Tibial artery (tissue), 4 donors: ENCODE measurements around the gene HAPLN3.

Source experiments
- DNase-seq, 2 donors: peaks; one replicate each; pipeline ENCODE4 v3.0.0-alpha.2; 2019
- H3K27ac ChIP-seq, 2 donors: fragments of 200-600 bp; sonication (generic) in 1 of 2; 1 replicate in 1 of 2; 2 replicates in 1 of 2; pipeline ENCODE4 v1.5.1; 2018 to 2019; ENCODE audit warnings: mild to moderate bottlenecking in 1 of 2
- H3K27me3 ChIP-seq, 2 donors: fragments of 200-600 bp; sonication (generic) in 1 of 2; one replicate each; pipeline versions ENCODE4 v1.5.1 to v1.6.0; 2016 to 2019
- H3K36me3 ChIP-seq, 3 donors: fragments of 200-600 bp; sonication (generic) in 2 of 3; one replicate each; pipeline ENCODE4 v1.5.1; 2016 to 2019; ENCODE audit warnings: mild to moderate bottlenecking in 2 of 3
- H3K4me1 ChIP-seq, 4 donors: fragments of 200-600 bp; sonication (generic) in 2 of 4; 1 replicate in 3 of 4; 2 replicates in 1 of 4; pipeline ENCODE4 v1.5.1; 2016 to 2019
- H3K4me3 ChIP-seq, 2 donors: fragments of 200-600 bp; sonication (generic) in 1 of 2; 1 replicate in 1 of 2; 2 replicates in 1 of 2; pipeline ENCODE4 v1.5.1; 2018 to 2019; ENCODE audit warnings: mild to moderate bottlenecking in 2 of 2
- H3K9me3 ChIP-seq, 3 donors: fragments of 200-600 bp; sonication (generic) in 1 of 3; one replicate each; pipeline ENCODE4 v1.5.1; 2016 to 2019
- intact Hi-C: fragments of 100-400 bp; cut with DNase I; formaldehyde crosslinking; loops from one replicate; pipeline ENCODE4 v1.15.0; 2023; ENCODE audit warnings: low total_unique reads
- TF ChIP-seq, protein P1 (sequence below), 2 experiments: fragments of 200-600 bp in 1 of 2; fragments of 450-650 bp in 1 of 2; IDR thresholded peaks; one replicate each; pipeline ENCODE4 v1.5.1; 2017 to 2019; ENCODE audit warnings: antibody characterized with exemption in 2 of 2, mild to moderate bottlenecking in 1 of 2, moderate library complexity in 1 of 2

Gene HAPLN3

DNA sequence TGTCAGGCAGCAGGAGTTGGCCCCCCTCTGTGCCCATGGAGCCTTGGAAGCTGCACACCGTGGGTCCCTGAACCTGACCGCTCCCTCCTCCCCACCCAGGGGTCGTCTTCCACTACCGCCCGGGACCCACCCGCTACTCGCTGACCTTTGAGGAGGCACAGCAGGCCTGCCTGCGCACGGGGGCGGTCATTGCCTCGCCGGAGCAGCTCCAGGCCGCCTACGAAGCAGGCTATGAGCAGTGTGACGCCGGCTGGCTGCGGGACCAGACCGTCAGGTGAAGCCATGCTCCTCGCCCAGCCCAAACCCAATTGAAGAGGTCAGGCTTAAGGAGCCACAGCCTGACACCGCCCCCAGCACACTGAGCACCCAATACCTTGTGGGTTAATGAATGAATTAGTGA, 48.2 kb downstream of the HAPLN3 start:
- Histone ChIP-seq H3K27ac (no peak overlapping the region), H3K27me3 (no peaks in the 10 kb centered on the region), H3K4me1 (no peaks in the 10 kb centered on the region), H3K36me3 (peaks cover 3 to 83% (median 13%) of the 10 kb centered on the region in 3 donors), H3K4me3 (no peak overlapping the region), H3K9me3 (no peaks in the 10 kb centered on the region)
- TF ChIP-seq, protein P1, sequence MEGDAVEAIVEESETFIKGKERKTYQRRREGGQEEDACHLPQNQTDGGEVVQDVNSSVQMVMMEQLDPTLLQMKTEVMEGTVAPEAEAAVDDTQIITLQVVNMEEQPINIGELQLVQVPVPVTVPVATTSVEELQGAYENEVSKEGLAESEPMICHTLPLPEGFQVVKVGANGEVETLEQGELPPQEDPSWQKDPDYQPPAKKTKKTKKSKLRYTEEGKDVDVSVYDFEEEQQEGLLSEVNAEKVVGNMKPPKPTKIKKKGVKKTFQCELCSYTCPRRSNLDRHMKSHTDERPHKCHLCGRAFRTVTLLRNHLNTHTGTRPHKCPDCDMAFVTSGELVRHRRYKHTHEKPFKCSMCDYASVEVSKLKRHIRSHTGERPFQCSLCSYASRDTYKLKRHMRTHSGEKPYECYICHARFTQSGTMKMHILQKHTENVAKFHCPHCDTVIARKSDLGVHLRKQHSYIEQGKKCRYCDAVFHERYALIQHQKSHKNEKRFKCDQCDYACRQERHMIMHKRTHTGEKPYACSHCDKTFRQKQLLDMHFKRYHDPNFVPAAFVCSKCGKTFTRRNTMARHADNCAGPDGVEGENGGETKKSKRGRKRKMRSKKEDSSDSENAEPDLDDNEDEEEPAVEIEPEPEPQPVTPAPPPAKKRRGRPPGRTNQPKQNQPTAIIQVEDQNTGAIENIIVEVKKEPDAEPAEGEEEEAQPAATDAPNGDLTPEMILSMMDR (IDR thresholded peaks at IDR 0.05), result no peak
- intact Hi-C loops, result no loop called here
- DNase-seq, result no peak

DNA sequence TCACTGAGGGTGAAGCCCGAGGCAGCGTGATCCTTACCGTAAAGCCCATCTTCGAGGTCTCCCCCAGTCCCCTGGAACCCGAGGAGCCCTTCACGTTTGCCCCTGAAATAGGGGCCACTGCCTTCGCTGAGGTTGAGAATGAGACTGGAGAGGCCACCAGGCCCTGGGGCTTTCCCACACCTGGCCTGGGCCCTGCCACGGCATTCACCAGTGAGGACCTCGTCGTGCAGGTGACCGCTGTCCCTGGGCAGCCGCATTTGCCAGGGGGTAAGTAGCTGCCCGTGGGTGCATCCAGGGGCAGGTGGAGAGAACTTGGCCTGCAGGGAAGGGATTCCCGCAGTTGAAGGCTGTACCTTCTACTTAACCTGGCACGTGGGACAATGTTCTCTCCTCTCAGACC, 49.7 kb downstream of the HAPLN3 start:
- Histone ChIP-seq H3K4me1 (no peaks in the 10 kb centered on the region), H3K4me3 (no peak overlapping the region), H3K36me3 (peaks cover 3 to 75% (median 15%) of the 10 kb centered on the region in 3 donors), H3K27ac (no peak overlapping the region), H3K27me3 (no peaks in the 10 kb centered on the region), H3K9me3 (no peaks in the 10 kb centered on the region)
- TF ChIP-seq, protein P1 (IDR thresholded peaks at IDR 0.05), result no peak
- intact Hi-C loops, result no loop called here
- DNase-seq, result no peak

DNA sequence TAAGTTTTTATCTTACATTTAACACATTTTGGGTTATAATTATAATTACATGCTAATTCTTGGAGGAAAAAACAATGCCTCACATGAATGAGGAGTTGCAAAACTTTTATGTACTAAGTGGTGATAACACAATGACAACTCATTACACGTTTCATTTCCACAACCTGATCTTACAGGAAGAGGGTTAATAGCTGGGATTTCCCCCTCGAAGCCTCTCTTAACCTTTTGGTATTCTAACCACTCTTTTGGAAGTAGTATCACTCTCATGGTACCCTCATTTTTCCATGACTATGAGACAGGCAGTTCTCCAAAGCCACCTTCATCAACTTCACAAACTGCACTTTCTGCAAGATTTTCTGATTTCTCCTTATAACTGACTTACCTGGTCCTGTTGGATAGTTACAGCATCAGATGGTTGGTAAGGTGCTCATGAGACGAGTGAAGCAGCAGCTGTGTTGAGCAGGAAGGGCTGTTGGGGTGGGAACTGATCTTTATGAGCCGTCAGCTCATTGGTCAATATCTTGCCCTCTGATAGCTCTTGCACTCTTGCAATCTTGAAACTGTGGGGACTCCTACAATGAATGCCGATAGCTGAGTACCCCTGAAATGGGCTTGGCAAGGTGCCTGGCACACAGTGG, 50.5 kb downstream of the HAPLN3 start:
- H3K4me1 ChIP-seq, result no peaks in the 10 kb centered on the region
- peaks cover 3 to 77% (median 15%) of the 10 kb centered on the region in 3 donors for H3K36me3 ChIP-seq
- intact Hi-C loops, result no loop called here
- H3K4me3 ChIP-seq, result no peak overlapping the region
- no peaks in the 10 kb centered on the region for H3K9me3 ChIP-seq
- H3K27ac ChIP-seq, result no peak overlapping the region
- H3K27me3 ChIP-seq, result no peaks in the 10 kb centered on the region
- TF ChIP-seq, protein P1 (IDR thresholded peaks at IDR 0.05), result no peak
- DNase-seq, result no peak

DNA sequence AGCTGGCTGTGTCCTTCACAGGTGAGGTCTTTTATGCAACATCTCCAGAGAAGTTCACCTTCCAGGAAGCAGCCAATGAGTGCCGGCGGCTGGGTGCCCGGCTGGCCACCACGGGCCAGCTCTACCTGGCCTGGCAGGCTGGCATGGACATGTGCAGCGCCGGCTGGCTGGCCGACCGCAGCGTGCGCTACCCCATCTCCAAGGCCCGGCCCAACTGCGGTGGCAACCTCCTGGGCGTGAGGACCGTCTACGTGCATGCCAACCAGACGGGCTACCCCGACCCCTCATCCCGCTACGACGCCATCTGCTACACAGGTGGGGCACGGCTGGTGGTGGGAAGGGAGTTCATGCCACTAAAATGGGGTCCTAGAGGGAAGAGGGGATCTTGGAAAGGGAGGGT, 52.0 kb downstream of the HAPLN3 start:
- no peaks in the 10 kb centered on the region for H3K9me3 ChIP-seq
- H3K4me3 ChIP-seq, result no peak overlapping the region
- H3K27me3 ChIP-seq, result no peaks in the 10 kb centered on the region
- DNase-seq, result no peak
- no peak overlapping the region for H3K27ac ChIP-seq
- peaks cover 3 to 80% (median 15%) of the 10 kb centered on the region in 3 donors for H3K36me3 ChIP-seq
- intact Hi-C loops, result no loop called here
- TF ChIP-seq, protein P1 (IDR thresholded peaks at IDR 0.05), result no peak
- H3K4me1 ChIP-seq, result no peaks in the 10 kb centered on the region

DNA sequence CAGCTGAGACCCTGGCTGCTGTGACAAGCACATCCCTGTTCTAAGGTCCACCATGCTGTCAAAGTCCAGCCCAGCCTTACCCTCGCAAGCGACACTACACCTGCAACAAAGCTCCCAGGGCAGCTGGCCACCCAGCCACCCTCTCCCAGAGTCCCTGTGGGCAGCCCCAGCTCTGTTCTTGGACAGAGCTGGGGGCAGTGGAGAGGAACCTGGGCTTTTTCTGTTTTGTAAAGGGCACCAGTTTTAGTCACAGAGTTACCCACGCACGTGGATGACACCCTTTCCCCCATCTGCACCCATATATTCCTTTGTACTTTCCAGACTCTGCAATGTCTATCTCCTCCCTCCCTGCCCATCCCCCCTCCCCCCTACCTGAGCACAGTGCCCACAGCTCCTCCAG, 53.2 kb downstream of the HAPLN3 start:
- Histone ChIP-seq H3K4me1 (no peaks in the 10 kb centered on the region), H3K36me3 (peaks cover 3 to 76% (median 15%) of the 10 kb centered on the region in 3 donors), H3K4me3 (no peak overlapping the region), H3K9me3 (no peaks in the 10 kb centered on the region), H3K27me3 (no peaks in the 10 kb centered on the region), H3K27ac (no peak overlapping the region)
- DNase-seq, result no peak
- intact Hi-C loops, result no loop called here
- TF ChIP-seq, protein P1 (IDR thresholded peaks at IDR 0.05), result no peak

DNA sequence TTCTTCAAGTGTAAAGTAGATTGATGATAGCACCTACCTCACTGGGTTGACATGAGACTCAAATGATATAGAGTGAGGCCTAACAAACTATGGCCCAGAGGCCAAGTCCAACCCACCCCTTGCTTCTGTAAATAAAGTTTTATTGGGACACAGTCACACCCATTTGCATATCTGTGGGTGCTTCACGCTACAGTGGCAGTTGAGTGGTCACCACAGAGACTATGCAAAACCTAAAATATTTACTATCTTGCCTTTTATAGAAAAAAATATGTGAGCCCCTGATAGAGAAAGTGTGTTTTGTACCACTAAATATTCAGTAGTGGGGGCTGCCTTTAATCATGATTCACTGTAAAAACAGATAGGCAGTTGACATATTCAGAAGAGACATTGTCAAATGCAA, 54.1 kb downstream of the HAPLN3 start:
- Histone ChIP-seq H3K4me3 (no peak overlapping the region), H3K27ac (no peak overlapping the region), H3K9me3 (no peaks in the 10 kb centered on the region), H3K27me3 (no peaks in the 10 kb centered on the region), H3K4me1 (no peaks in the 10 kb centered on the region), H3K36me3 (peaks cover 3 to 77% (median 15%) of the 10 kb centered on the region in 3 donors)
- TF ChIP-seq, protein P1 (IDR thresholded peaks at IDR 0.05), result no peak
- DNase-seq, result no peak
- intact Hi-C loops, result no loop called here
